Body of pancreas (tissue), 4 donors: ENCODE data around the gene PAGR1.
A peak's percentile ranks its signal among the peaks of the same experiment; 100 is the strongest.

Source experiments
- POLR2A ChIP-seq, 3 donors: fragments of 450-650 bp; IDR thresholded peaks; one replicate each; pipeline ENCODE4 v1.6.1; 2016; ENCODE audit warnings: antibody characterized with exemption in 3 of 3, mild to moderate bottlenecking in 2 of 3
- TF ChIP-seq, protein P1 (sequence below), 7 experiments: fragments of 450-650 bp in 4 of 7; fragments of 200-600 bp in 3 of 7; sonication (generic) in 3 of 7; IDR thresholded peaks; one replicate each; pipeline ENCODE4 v1.5.1; 2016 to 2019; ENCODE audit warnings: antibody characterized with exemption in 7 of 7

DNA sequence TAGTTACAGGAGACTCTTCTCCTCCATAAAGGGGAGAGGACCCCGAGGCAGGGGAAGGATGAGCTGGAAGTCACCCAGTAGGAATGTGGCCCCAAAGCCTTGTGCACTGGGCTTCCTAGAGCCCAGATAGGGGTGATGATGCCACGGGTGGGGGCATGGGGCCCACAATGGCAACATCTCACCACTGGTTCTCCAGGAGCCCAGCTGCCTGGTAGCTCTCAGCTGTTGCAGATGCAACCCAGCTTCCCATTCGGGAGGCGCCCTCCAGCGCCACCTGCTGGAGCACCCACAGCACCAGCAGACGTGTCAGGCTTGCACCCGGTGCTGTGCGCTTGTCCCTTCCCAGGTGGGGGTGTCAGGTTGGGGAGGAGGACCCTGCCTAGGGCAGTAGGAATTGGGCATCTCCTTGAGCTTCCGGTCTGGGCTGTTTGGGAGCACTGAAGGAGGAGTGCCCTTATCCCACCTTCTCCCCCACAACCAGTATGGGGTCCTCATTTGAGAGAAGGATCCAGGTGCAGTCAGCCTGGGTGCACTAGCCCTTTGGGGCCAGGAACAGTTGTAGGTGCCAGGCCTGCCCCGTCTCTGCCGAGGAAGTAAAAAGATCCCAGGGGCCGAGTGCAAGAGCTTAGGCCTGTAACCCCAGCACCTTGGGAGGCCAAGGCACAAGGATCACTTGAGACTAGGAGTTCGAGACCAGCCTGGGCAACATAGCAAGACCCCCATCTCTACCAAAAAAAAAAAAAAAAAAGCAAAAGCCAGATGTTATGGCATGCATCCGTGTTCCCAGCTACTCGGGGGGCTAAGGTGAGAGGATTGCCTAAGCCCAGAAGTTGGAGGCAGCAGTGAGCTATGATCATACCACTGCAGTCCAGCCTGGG lies 32.7 kb downstream of the PAGR1 start:
- no peak for TF ChIP-seq POLR2A (IDR thresholded peaks at IDR 0.05)
- TF ChIP-seq, protein P1, sequence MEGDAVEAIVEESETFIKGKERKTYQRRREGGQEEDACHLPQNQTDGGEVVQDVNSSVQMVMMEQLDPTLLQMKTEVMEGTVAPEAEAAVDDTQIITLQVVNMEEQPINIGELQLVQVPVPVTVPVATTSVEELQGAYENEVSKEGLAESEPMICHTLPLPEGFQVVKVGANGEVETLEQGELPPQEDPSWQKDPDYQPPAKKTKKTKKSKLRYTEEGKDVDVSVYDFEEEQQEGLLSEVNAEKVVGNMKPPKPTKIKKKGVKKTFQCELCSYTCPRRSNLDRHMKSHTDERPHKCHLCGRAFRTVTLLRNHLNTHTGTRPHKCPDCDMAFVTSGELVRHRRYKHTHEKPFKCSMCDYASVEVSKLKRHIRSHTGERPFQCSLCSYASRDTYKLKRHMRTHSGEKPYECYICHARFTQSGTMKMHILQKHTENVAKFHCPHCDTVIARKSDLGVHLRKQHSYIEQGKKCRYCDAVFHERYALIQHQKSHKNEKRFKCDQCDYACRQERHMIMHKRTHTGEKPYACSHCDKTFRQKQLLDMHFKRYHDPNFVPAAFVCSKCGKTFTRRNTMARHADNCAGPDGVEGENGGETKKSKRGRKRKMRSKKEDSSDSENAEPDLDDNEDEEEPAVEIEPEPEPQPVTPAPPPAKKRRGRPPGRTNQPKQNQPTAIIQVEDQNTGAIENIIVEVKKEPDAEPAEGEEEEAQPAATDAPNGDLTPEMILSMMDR (IDR thresholded peaks at IDR 0.05) = peak; percentile 76 to 91 (median 85)
